ENCODE results near the gene NRCAM. TPM values are rescaled to one million over a fixed set of nuclear protein-coding genes. Genes with fewer than 3 reads are reported as not detected.

NRCAM gene
- total RNA-seq, 4 donors from 2014 or later: 0.85 to 4.1 (median 2.6) TPM

DNA sequence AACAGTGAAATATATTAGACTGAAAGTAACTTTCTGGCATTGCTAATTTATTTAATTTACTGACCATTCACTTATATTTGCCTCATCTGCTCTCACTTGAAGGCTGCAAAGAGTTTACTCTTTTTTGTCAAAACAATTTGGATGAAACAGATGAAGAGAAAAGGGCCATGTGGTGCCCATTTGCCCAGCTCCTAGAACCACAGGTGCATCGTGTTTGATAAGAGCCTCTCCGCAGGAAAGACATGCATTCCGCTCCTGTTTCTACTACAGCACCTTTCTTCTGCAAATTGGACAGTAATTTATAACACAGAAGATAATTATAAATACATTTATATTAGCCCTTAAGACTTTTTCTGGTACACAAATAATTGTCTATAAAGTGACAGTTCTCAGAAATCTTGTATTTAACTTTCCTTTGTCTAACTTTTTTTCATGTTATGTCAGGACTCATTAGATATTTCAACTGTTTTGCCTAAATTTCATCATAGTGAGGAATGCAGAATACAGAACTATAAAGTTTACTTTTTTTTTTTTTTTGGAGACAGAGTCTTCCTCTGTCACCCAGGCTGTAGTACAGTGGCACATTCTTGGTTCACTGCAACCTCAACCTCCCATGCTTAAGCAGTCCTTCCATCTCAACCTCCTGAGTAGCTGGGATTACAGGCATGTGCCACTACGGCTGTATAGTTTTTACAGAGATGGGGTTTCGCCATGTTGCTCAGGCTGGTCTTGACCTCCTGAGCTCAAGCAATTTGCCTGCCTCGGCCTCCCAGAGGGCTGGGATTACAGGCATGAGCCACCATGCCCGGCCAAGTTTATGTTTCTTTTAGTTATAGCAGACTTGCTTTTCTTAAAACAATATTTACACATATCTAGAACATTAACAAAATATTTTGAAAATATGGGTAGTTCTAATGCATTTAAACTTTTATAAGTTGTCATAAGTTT is 326.9 kb downstream of the NRCAM start:
- H3K36me3 ChIP-seq: no peaks in the 10 kb centered on the region
- no peak for DNase-seq
- H3K4me1 ChIP-seq: no peaks in the 10 kb centered on the region
- no peaks in the 10 kb centered on the region for H3K27me3 ChIP-seq
- no peaks in the 10 kb centered on the region for H3K9me3 ChIP-seq
- no peak overlapping the region for H3K4me3 ChIP-seq
- TF ChIP-seq, protein P1, sequence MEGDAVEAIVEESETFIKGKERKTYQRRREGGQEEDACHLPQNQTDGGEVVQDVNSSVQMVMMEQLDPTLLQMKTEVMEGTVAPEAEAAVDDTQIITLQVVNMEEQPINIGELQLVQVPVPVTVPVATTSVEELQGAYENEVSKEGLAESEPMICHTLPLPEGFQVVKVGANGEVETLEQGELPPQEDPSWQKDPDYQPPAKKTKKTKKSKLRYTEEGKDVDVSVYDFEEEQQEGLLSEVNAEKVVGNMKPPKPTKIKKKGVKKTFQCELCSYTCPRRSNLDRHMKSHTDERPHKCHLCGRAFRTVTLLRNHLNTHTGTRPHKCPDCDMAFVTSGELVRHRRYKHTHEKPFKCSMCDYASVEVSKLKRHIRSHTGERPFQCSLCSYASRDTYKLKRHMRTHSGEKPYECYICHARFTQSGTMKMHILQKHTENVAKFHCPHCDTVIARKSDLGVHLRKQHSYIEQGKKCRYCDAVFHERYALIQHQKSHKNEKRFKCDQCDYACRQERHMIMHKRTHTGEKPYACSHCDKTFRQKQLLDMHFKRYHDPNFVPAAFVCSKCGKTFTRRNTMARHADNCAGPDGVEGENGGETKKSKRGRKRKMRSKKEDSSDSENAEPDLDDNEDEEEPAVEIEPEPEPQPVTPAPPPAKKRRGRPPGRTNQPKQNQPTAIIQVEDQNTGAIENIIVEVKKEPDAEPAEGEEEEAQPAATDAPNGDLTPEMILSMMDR (IDR thresholded peaks at IDR 0.05): no peak
- TF ChIP-seq POLR2A (IDR thresholded peaks at IDR 0.05): no peak
- no peak overlapping the region for H3K27ac ChIP-seq

DNA sequence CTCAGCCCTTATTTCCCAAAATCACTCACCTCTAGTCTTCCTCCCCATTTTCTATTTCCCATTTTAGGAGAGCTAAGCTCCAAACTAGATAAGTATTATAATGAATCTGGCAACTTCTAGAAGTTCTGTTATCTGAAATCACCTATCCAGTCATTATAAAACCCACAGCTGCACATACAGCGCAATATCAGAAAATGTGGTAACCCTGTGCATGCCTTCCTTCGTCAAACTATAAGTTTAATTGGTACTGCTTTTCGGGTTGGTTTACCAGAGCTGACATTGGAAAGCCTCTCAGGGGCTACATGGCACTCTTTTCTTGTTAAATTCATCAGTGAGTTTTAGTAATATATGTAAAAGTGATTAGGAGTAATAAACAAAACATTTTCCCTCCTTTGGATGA is 327.7 kb downstream of the NRCAM start:
- no peak overlapping the region for H3K27ac ChIP-seq
- no peaks in the 10 kb centered on the region for H3K4me1 ChIP-seq
- H3K36me3 ChIP-seq: no peaks in the 10 kb centered on the region
- no peaks in the 10 kb centered on the region for H3K9me3 ChIP-seq
- H3K27me3 ChIP-seq: no peaks in the 10 kb centered on the region
- DNase-seq: no peak
- no peak overlapping the region for H3K4me3 ChIP-seq
- TF ChIP-seq POLR2A (IDR thresholded peaks at IDR 0.05): no peak
- TF ChIP-seq, protein P1 (IDR thresholded peaks at IDR 0.05): no peak

DNA sequence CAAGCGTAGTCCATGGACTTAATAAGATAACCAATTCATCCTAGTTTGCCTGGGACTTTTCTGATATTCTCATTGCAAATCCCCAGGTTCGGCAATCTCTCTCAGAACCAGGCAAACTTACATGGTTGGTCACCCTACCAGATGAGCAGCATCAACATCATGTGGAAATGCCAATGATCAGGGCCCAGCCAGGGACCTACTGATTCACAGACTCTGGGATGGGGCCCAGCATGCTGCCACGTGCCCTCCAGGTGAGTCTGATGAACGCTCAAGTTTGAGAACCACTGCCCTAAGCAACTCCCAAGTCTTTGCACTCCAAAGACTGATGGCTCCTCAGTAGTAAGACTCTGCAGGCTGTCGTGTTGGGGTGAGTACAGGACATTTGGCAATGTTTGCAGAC is 328.8 kb downstream of the NRCAM start:
- no peak for DNase-seq
- no peak overlapping the region for H3K27ac ChIP-seq
- no peaks in the 10 kb centered on the region for H3K4me1 ChIP-seq
- H3K9me3 ChIP-seq: no peaks in the 10 kb centered on the region
- TF ChIP-seq, protein P1 (IDR thresholded peaks at IDR 0.05): no peak
- no peak for TF ChIP-seq POLR2A (IDR thresholded peaks at IDR 0.05)
- H3K27me3 ChIP-seq: no peaks in the 10 kb centered on the region
- no peak overlapping the region for H3K4me3 ChIP-seq
- no peaks in the 10 kb centered on the region for H3K36me3 ChIP-seq

DNA sequence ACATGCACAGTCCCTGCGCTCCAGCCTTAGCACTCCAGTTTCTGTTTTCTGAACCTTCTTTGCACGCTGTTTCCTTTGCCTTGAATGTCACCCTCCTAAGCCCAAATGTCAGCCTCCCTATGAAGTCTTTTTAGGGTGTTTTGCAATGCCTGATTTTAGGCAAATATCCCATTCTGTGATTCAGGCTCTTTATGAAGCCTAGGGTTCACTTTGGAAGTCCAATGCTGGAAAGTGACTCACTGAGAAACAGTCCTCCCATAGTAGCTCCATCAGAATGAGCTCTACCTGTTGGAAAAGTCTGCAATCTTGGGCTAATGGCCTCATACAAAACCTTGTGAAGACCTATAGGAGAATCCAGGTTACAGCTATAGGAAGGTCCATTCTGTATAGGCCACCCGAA is 331.4 kb downstream of the NRCAM start:
- Histone ChIP-seq H3K27me3 (no peaks in the 10 kb centered on the region), H3K4me1 (no peaks in the 10 kb centered on the region), H3K27ac (no peak overlapping the region), H3K4me3 (no peak overlapping the region), H3K9me3 (no peaks in the 10 kb centered on the region), H3K36me3 (no peaks in the 10 kb centered on the region)
- TF ChIP-seq, protein P1 (IDR thresholded peaks at IDR 0.05): no peak
- TF ChIP-seq POLR2A (IDR thresholded peaks at IDR 0.05): no peak
- DNase-seq: no peak

DNA sequence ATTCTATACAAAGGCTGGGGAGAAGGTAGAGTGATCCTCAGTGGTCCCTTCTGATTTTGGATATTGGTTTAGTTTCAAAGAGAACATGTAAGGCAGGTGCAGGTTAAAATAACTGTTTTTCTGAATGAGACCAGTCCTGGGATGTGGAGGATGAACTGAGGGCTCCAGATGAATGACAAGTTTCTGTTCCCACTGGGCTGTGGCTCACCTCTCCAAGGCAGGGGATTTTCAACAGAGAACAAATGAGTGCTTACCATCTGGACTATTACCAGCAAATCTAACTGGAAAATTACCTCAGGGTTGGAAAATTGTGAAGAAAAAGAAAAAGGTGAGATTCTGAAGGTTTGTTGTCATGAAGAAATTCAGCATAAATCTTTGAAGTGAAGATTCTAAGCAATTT is 334.1 kb downstream of the NRCAM start:
- TF ChIP-seq, protein P1 (IDR thresholded peaks at IDR 0.05): no peak
- no peak for TF ChIP-seq POLR2A (IDR thresholded peaks at IDR 0.05)
- Histone ChIP-seq H3K27me3 (no peaks in the 10 kb centered on the region), H3K4me1 (no peaks in the 10 kb centered on the region), H3K36me3 (no peaks in the 10 kb centered on the region), H3K4me3 (no peak overlapping the region), H3K27ac (no peak overlapping the region), H3K9me3 (no peaks in the 10 kb centered on the region)
- DNase-seq: no peak
